Right lobe of liver (tissue), 6 donors: ENCODE data around the gene TMEM255B. TPM values are rescaled to one million over a fixed set of nuclear protein-coding genes. Genes with fewer than 3 reads are reported as not detected.

ENCODE experiments used
- ATAC-seq, 4 donors: fragments of 200-7000 bp; cut with Tn5 transposase; one replicate each; pipeline ENCODE4 v1.9.1; 2020; ENCODE audit warnings: mild to moderate bottlenecking in 4 of 4, moderate library complexity in 4 of 4
- DNase-seq, 3 donors: peaks; one replicate each; pipeline ENCODE4 v3.0.0-alpha.2; 2020
- H3K27ac ChIP-seq, 3 donors: fragments of 200-600 bp; one replicate each; pipeline ENCODE4 v1.8.0; 2022
- H3K27me3 ChIP-seq, 2 donors: fragments of 200-600 bp; one replicate each; pipeline ENCODE4 v1.8.0; 2022
- H3K36me3 ChIP-seq, 4 donors: fragments of 200-600 bp; sonication (generic) in 1 of 4; one replicate each; pipeline versions ENCODE4 v1.5.1 to v1.8.0; 2017 to 2022; ENCODE audit warnings: control low read depth in 1 of 4
- H3K4me1 ChIP-seq, 4 donors: fragments of 200-600 bp; sonication (generic) in 1 of 4; one replicate each; pipeline versions ENCODE4 v1.5.1 to v1.8.0; 2017 to 2022; ENCODE audit warnings: control low read depth in 1 of 4
- H3K4me3 ChIP-seq, 3 donors: fragments of 200-600 bp; one replicate each; pipeline ENCODE4 v1.8.0; 2022
- H3K9me3 ChIP-seq, 4 donors: fragments of 200-600 bp; sonication (generic) in 1 of 4; one replicate each; pipeline versions ENCODE4 v1.5.1 to v1.8.0; 2017 to 2022; ENCODE audit warnings: control low read depth in 1 of 4
- POLR2A ChIP-seq: fragments of 450-650 bp; IDR thresholded peaks from one replicate; pipeline ENCODE4 v1.6.1; 2017; ENCODE audit warnings: antibody characterized with exemption, mild to moderate bottlenecking
- WGBS: methylation state at CpG from one replicate; pipeline ENCODE4 v1.1.6; 2018; ENCODE audit warnings: low coverage, low lambda C conversion rate; ENCODE audit not compliant: insufficient coverage; ENCODE audit errors: missing lambda C conversion rate; 5-methylcytosine and 5-hydroxymethylcytosine counted together
- intact Hi-C, 2 donors: fragments of 100-400 bp; cut with DNase I; formaldehyde crosslinking; loops; one replicate each; pipeline versions ENCODE4 v1.11.2 to v1.14.1; 2022
- total RNA-seq, 6 experiments: library from RNA; depleted of rRNA in 2 of 6; stranded (reverse); fragments of >200 nt in 2 of 6; fragmentation: NEBNext Ultra II Directional in 3 of 6; extraction: Animal tissue kit (Norgen Biotek cat#: 25700) in 3 of 6; gene quantifications; one replicate each; pipeline versions ENCODE4 v1.1.0 to v1.2.4, GENCODE V29; 2016 to 2023
- TF ChIP-seq, protein P1 (sequence below), 4 donors: fragments of 200-600 bp in 3 of 4; fragments of 450-650 bp in 1 of 4; IDR thresholded peaks; one replicate each; pipeline versions ENCODE4 v1.5.1 to v1.8.0; 2016 to 2022; ENCODE audit warnings: antibody characterized with exemption in 4 of 4, mild to moderate bottlenecking in 2 of 4
- donor health status: DM: no; HTN: yes; CAD: no.
- donor health status: DM: no; HTN: no; CAD: no.
- donor health status: DM: no; HTN: no; CAD: no.
- donor health status: DM: no; HTN: yes; CAD: no.
- donor health status: DM: no; HTN: yes; CAD: no.

Gene TMEM255B
- total RNA-seq, 6 experiments from 2014 or later: 2.5 to 10.4 (median 6.2) TPM

DNA sequence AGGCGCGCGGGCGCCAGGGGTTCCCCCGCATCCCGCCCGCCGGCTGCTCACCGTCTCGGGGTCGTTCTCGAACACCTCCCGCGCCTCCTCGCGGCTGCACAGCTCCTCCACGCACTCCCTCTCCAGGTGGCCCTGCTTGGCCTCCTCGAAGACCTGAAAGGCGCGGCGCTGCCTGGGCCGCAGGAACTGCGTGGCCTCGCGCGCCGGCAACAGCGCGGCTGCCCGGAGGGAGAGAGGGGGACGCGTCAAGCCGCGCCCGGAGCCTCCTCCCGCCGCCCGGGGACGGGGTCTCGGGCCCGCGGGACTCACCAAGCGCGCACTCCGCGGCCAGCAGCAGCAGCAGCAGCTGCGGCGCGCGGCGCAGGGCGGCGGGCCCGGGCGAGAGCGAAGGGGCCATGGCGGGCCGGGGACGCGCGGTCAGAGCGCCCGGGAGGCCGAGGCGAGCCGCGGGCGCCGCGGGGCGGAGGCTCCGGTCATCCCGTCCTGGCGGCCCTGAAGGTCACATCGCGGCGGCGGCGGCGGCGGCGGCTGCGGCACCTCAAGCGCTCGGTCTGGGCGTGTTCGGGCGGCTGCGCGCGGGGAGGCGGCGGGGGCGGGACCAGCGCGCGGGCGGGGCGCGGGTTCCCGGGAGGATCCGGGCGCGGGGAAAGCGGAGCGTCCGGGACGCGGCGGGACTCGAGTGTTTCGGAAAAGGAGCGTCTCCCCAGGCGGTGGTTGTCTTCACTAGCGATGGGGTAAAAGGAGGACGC is 104.7 kb downstream of the TMEM255B start, which contains the start of gene GAS6:
GAS6 (minus strand) TSS at position 553 of the 749 bp plus-strand sequence; CDS start at position 397, 156 bp downstream.
- DNase-seq (peak in 2 of 3 donors; percentile 76 to 78), ATAC-seq (peak; percentile 59 to 75 (median 73))
- intact Hi-C loops: no loop called here
- Histone ChIP-seq H3K9me3 (no peaks in the 10 kb centered on the region), H3K4me3 (peak within 1 kb of the TSS; percentile 58 to 72 (median 66)), H3K27me3 (no peaks in the 10 kb centered on the region), H3K36me3 (no peaks in the 10 kb centered on the region), H3K27ac (peak within 1 kb of the TSS; percentile 21 to 78 (median 63)), H3K4me1 (peaks cover 0 to 25% (median 0%) of the 10 kb centered on the region in 4 donors)
- WGBS: 0% methylated on average over 8 of the region's 116 CpGs
- TF ChIP-seq, protein P1, sequence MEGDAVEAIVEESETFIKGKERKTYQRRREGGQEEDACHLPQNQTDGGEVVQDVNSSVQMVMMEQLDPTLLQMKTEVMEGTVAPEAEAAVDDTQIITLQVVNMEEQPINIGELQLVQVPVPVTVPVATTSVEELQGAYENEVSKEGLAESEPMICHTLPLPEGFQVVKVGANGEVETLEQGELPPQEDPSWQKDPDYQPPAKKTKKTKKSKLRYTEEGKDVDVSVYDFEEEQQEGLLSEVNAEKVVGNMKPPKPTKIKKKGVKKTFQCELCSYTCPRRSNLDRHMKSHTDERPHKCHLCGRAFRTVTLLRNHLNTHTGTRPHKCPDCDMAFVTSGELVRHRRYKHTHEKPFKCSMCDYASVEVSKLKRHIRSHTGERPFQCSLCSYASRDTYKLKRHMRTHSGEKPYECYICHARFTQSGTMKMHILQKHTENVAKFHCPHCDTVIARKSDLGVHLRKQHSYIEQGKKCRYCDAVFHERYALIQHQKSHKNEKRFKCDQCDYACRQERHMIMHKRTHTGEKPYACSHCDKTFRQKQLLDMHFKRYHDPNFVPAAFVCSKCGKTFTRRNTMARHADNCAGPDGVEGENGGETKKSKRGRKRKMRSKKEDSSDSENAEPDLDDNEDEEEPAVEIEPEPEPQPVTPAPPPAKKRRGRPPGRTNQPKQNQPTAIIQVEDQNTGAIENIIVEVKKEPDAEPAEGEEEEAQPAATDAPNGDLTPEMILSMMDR (IDR thresholded peaks at IDR 0.05): no peak
- TF ChIP-seq POLR2A: no peak

DNA sequence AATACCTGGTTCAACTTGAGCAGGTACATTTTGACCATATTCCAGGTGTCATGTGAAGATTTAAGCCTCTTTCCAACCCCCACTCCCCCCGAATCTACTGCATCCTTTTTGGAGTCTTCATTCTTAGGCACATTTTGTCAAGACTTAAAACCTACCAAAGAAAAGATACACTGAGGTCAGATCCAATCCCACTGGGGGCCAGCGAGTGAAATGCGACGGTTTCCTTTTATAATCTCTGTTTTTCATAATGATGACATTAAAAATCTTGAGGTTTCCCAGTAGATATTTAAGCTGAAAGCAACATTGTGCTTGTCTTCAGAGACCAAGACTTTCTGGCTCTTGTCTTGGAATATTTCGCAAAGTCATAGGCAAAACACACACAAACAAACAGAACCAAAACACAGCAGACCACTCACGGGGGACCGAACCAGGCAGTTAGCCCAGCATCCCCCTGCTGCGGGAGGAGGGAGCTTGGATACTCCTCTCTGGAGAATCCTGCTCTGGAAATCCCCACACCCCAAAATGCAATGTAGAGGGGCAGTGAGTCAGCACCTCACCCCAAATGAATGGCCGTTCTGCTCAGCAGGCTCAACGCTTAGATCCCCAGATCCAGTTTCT is 105.4 kb downstream of the TMEM255B start:
- intact Hi-C loops: no loop called here
- no peak for TF ChIP-seq POLR2A
- TF ChIP-seq, protein P1 (IDR thresholded peaks at IDR 0.05): no peak
- DNase-seq (no peak), ATAC-seq (no peak)
- Histone ChIP-seq H3K27ac (peak overlapping the region in 1 of 3 donors; percentile 63), H3K4me1 (peaks cover 0 to 25% (median 0%) of the 10 kb centered on the region in 4 donors), H3K27me3 (no peaks in the 10 kb centered on the region), H3K4me3 (peak overlapping the region; percentile 44 to 72 (median 58)), H3K9me3 (no peaks in the 10 kb centered on the region), H3K36me3 (no peaks in the 10 kb centered on the region)
- 14% methylated on average over 10 of the region's 10 CpGs for WGBS

DNA sequence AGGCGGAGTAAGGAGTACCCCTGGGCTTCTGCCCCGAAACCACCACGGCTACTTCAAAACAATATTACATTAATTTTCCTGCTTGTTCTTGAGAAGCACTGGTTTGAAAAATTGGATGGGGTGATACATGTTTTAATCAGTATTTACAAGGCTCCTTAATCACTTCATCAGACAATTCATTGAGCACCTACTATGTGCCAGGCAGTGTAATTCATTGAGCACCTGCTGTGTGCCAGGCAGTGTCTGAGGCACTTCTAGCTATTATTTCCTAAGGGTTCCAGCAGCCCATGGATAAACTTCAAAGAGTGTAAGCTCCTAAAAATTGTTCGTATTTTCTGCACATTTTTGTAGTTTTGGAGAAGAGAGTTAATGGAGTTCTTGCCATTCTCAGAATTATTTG is 106.4 kb downstream of the TMEM255B start:
- Histone ChIP-seq H3K27me3 (no peaks in the 10 kb centered on the region), H3K36me3 (no peaks in the 10 kb centered on the region), H3K4me1 (peaks cover 0 to 17% (median 0%) of the 10 kb centered on the region in 4 donors), H3K27ac (no peak overlapping the region), H3K9me3 (no peaks in the 10 kb centered on the region), H3K4me3 (no peak overlapping the region)
- TF ChIP-seq, protein P1 (IDR thresholded peaks at IDR 0.05): no peak
- no peak for TF ChIP-seq POLR2A
- WGBS: 83% methylated on average over 4 of the region's 4 CpGs
- intact Hi-C loops: no loop called here
- DNase-seq: no peak
- ATAC-seq: no peak

Other genes with a start within 250 kb of the TMEM255B start
- 10 to 100 TPM; 21.7 to 26.9 (median 25.1) TPM for gene TFDP1, start 174.5 kb upstream of the TMEM255B start, total RNA-seq
- gene ATP4B, start 101.0 kb upstream of the TMEM255B start, total RNA-seq: not detected
- not detected for gene GRK1, start 92.0 kb upstream of the TMEM255B start, total RNA-seq
- 10 to 100 TPM; 11.9 to 48.5 (median 27.2) TPM for gene GAS6, start 104.8 kb downstream of the TMEM255B start, total RNA-seq
- 1 to 10 TPM in 2 of 6 experiments, under 1 TPM in 4; 0.04 to 1.1 (median 0.60) TPM for gene C13orf46, start 214.8 kb downstream of the TMEM255B start, total RNA-seq